CD4-positive, alpha-beta T cell treated with Interleukin-4 for 4 hours (primary cell): ENCODE measurements around the gene RPLP1.

Source experiments
- DNase-seq: peaks from one replicate; pipeline ENCODE4 v3.0.0-alpha.2; 2020

The RPLP1 gene

DNA sequence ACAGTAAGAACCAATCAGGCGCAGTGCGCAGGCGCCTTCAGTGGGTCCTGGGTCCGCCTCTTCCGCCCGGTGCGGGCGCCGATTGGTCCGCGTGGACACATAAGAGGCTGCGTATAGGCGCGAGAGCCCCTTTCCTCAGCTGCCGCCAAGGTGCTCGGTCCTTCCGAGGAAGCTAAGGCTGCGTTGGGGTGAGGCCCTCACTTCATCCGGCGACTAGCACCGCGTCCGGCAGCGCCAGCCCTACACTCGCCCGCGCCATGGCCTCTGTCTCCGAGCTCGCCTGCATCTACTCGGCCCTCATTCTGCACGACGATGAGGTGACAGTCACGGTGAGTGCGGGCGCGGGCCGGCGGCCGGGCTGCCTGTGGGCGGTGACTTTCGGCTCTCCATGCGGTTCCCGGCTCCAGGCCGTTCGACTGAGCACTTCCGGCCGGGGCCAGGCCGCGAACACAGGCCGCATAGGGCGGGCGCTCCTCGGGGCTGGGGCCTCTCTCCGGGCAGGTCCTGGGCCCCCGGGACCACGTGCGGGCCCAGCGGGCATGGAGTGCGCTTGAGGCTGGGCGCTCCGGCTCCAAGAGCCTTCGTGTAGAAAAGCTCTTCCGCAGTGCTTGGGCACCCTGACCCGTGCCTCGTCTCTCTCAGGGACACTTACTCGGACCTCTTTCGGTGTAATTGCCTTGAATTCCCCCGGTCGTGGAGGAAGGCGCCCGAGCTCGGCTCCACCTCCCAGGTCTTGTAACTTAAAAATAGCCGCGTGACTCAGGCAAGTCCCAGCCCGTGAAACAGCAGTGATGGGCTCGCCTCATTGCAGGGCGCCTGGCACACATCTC, at the start of gene RPLP1:
Gene RPLP1, plus strand, starts transcription at position 127 of the 830 bp plus-strand sequence. Its CDS starts 131 bp downstream, at position 258.
- peak; percentile 96 for DNase-seq

DNA sequence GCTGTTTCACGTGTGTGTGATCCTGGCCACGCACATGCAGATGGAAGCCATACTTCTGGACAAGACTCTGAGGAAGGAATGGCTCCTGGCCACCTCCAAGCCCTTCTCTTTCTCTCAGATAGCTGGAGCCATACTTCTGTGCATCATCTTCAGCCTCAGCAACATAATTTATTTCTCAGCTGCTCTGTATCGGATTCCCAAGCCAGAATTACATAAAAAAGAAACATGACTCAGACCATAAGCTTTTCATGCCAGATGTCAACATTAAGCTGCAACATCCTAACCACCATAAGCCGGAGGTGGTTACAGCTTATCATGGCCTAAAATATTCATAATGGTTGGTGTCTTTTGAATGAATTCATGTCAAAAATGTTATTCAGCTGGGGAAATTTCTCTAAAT, 49.0 kb upstream of the RPLP1 start:
- DNase-seq = no peak

DNA sequence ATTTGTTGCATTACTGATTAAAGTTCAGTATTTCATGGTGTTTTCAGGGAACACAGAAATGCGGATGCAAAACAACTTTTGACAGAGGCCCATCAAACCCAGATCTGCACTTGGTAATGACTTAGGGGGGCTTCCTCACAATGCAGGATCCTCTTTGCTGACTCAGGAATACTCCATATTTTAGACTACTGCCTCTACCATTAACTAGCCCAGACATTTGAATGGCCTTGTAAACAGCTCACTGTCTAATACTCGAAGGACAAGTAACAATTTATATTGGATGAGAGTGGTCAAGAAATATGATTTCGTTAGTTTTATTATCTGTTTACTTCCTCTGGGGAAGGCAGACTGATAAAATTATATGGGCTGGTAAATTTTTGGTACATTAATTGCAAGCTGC, 47.5 kb upstream of the RPLP1 start:
- no peak for DNase-seq

DNA sequence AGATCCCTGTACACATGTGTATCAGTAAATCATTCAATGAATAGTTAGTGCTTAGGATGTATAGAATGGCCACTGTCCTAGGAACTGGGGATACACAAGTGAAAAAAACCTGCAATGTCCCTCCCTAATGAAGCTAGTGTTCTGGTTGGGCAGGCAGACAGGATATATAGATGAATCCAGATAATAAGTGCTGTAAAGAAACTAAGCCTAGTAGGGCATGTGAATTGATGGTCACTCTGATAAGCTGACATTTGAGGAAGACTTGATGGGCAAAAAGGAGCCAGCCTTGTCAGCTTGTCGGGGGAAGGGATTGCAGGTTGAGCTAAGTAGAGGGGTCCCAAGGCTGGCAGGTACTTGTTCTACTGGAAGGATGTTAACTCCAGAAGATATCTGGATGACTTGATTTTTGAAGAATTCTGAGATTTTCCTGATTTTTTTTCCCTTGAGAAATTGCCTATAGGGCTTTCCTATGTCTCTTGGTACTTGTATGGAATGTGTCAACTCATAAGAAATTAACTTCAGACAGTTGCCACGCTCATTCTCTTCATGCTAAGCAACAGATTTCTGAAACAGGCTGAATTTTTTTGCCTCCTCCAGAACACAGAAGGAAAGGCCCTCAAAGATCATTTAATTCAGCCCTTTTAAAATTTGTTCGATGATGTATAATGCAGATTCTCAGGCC, 44.8 kb upstream of the RPLP1 start:
- DNase-seq = no peak

DNA sequence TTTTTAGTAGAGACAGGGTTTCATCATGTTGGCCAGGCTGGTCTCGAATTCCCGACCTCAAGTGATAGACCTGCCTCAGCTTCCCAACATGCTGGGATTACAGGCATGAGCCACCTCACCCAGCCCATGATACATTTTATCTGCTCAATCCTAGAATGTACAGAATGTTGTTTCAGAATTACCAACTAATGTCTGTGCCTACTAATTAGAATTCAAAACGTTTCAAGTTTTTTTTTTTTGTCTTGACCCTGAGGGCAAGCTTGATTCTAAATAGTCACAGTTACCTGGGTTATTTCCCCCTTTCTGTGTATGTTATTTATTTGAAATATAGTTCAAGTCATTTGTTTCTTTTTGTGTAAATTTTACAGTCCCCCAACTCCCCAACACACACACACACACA, 43.8 kb upstream of the RPLP1 start:
- no peak for DNase-seq

DNA sequence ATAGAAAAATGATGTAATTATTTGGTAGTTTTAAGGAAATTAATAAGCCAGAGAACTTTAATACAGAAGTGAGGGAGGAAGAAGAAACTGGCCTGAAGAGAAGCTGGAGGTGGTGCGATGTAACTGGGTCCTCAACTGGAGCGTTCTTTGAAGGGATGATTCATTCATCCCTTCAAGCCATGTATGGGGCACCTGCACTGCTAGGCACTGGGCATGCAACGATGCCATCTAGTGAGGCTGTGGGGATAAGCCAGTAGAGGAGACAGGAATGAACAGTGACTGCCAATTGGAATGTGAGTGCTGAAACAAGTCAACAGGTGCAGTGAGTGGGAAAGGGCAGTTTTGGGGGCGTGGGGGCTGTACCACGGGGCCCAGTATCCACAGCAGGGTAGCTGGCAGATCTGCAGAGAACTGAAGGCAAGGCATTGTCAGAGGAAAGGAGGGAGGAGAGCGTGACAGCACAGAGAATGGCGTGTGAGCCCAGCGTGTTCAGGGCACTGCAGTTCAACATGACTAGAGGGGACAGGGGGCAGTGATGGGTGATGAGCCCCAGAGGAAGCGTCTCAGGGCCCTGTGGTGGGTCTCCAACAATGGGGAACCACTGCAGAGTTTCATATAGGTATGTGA, 42.3 kb upstream of the RPLP1 start:
- DNase-seq = no peak

DNA sequence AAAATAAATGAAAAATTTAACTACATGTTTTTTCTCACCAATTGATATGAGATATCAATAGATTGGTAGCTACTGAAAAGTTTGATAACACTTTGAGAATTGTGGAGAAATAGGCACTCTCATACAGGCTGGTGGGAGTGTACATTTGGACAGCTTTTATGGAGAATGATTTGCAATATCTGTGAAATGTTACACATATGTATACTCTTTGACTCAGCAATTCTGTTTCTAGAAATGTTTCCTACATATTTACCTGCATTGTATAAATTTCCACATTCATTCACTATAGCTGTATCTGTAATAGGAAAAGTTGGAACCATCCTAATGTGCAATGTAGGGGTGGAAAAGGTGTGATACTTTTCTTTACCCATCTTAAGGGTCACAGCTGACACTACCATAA, 40.3 kb upstream of the RPLP1 start:
- no peak for DNase-seq

DNA sequence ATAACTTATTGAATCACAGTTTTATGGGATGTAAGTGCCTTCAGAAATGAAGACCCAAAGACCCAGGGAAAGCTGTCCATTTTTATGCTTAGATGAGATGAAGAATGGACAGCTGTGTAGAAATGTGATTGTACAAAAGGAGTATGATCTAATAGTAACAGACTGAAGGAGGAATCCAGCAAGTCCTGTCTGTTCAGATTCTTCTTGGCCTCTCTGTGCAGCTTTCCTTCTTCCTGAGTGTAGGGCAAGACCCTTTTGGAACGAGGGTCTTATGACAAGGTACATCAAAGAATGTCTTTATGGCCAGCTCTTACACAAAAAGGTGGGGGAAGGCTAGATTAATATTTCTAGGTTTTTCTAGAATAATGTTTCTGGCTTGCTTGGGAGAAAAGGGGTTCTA, 39.9 kb upstream of the RPLP1 start:
- no peak for DNase-seq

DNA sequence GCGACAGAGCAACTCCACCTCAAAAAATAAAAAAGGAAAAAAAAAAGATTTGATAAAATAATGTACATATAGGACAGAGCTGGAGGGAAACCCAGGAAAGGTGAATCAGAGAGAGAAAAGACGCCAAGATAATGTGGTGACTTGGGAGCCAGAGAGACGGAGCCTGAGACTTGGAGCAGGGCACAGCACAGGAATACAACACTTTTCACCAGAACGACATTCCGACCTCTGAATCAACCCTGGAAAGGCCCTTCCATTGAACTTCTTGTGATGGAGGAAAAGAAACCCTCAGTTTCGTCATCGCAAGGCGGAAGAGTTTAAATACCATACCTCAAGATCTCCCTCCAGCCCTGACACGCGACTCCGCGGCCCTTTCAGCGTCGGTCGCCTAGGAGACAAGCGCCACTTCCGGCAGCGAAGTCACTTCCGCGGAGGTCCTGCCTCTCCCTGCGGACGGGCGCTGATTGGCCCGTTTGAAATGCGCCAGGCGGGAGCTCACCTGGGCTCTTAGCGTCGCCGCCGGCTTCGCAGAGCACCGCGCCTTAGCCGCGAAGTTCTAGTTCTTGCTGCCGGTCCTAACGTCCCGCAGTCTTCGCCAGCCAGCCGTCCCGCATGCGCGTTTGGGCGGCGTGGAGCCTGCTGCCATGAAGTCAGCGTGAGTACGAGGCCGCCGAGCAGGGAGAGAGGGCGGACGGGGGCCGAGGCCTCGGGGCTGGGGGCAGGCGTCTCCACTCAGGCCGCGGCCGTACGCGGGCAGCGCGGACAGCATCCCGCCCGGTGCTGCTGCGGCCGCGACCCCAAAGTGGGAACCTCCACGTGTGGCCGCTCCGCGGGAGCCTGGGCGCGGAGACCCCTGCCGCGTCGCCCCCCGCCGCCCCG, 38.6 kb upstream of the RPLP1 start, which contains the start of gene KIF23:
Gene KIF23, plus strand, starts transcription at position 528 of the 879 bp plus-strand sequence. Its CDS starts 117 bp downstream, at position 645.
- DNase-seq = peak; percentile 92

DNA sequence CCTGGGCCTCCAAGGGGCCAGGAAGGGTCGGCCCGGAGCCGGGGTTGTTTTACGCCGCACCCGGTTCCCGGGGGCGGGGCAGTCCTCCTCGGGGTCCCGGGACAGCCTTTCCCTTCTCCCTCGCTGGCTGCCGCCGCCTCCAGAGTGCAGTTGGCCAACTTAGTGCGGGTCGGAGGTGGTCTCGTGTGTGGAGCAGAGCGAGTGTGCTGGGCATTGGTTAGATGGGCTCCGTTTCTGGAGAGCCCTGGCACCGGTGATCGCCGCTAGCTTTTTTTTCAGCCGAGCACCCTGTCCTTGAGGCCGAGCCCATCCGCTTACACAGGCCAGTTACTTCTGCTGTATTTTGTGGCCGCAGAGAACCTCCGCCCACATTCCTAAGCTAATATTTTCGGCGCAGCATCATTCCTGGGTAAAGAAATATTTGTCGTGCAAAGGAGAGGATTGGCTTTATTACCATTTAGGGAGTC, 37.9 kb upstream of the RPLP1 start:
- no peak for DNase-seq

DNA sequence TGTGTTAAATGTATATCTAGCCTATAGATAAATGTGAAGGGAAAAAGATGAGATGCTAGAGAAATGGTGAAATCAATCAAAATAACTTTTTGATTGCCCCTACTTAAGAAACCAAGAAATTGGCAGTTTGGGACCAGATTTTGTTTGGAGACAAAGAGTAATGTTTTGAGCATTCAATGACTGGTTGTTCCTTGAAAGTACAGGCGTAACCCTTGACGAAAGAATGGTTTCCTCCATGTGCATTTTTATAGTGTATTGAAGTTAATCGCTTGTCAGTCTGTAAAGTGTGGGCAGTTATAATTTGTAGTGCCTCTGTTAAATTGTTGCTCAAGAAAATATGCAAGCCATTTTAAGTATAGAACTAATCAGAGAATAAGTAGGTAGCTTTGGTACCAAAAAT, 37.2 kb upstream of the RPLP1 start:
- DNase-seq = no peak

DNA sequence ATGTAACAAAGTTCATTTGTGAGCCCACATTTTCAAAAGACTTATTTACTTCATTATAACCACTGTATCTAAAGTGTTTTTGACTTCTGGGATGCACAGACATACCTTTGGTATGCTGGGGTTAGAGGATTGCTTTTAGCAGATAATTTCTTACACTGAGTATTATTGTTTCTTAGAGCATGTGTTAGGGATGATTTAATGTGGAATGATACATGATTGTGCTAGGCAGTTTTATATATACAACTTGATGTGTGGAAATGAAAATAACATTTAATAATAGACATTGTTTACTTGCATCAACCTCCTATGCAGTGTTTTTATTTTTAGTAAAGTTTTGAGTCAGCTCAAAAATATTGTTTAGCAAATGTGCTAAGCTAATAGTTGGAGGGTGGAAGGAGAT, 35.0 kb upstream of the RPLP1 start:
- DNase-seq = no peak

DNA sequence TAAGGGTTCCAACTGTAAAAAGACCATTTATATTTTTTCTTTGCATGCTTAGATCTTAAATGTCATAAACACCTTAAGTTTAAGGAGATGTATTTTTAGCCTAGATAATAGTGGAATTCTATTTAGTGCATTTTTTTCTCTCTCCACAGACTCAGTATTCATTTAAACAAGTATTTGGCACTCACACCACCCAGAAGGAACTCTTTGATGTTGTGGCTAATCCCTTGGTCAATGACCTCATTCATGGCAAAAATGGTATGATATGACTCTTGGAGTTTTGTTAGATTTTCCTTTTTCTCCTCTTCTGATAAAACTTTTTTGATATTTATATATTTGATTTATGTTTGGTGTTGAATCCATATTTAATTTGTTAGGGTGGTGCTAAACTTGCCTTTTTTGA, 31.1 kb upstream of the RPLP1 start:
- DNase-seq = no peak

DNA sequence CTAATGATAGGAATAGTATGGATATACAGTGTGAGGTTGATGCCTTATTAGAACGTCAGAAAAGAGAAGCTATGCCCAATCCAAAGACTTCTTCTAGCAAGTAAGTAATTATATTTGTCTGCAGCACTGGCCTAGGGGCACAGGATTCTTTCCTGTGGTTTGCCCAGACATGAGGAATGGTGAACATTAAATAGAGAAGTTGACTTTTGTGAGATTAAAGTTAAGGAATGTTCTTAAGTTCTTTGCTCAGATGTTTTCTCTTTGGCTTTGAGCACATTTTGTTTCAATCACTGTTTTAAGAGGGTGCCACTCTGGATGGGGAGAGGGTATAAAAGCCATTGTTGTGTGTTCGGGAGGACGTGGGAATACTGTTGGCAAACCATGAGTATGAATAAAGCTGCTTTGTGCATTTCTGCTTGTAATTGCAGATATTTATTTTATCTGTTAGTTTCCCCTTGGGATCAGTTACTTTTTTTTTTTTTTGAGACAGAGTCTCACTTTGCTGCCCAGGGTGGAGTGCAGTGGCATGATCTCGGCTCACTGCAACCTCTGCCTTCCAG, 30.2 kb upstream of the RPLP1 start:
- no peak for DNase-seq

DNA sequence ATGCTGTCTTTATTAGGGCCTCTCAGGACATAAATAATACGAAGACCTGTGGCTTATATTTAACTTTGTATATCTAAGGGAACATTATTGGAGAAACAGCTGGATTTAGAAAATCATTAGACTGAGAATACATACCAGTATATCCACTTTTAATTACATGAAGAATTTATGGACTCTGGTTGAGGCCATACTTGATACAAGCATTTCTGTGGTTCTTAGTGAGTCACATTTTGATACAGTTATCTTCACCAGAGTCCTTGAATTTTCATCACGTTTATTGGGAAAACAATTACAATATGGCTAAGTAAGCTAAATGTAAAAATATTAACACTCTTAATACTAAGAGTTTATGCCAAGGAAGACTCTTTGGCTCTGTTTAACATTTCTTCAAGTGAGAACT, 28.6 kb upstream of the RPLP1 start:
- no peak for DNase-seq

DNA sequence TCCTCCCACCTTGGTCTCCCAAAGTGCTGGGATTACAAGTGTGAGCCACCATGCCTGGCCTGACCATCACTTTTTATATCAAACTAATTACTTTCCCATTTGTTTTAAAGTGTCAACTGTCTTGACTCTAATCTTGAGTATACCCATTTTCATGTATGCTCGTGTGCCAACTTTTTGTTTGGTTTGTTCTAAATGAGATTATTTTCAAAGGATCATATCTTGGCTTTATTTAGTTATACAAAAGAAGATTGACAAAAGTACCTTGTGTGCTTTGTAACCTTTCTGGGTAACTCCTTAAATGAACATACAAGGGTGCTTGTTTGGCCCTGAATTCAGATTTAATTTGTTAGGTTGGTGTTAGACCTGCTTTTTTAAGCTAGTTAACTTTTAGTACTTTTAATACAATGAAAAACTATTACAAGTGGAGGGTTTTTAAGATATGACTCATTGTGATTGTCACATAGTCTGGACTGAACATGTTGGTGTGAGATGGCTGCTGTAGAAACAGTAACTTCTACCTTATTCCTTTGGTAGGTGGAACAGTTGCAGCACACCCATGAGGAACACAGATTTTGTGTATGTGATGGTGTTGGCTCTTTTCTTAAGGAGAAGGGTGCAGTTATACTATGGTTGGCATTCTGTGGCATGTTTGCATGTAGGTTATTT, 27.7 kb upstream of the RPLP1 start:
- DNase-seq = no peak

DNA sequence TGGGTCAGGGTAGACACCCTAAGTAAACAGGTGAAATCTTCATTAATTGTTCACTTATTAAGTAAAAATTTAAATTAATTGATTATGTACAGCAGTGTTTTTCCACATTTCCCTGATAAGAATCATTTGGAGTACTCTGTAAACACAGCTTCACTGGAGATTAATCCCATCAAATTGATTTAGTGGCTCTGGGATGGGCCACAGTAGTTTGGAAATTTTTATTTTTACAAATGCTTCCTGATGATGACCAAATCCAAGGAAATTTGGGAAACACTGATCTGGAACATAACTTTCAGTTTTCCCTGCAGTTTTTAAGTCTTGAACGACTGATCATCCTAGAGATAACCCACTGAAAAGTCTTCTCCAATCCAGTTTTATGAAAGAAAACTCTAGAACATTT, 18.8 kb upstream of the RPLP1 start:
- no peak for DNase-seq

DNA sequence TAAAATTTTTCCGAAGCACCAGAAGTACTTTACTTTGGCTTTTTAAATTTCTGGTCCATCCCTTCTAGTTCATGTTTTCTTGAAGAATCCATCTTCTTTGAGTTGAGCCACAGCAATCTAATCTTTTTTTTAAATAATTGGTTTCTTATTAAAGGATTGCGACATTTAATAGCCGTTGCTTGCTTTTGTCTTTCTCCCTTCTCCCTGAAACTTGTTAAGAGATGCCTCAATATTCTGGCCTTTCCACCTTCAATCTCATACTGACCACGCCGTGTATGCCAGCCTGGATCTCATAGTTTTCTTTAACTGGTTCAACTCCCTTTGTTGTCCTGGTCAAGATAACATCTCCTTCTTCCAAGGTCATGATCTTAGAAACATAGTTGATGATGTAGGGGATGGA, 18.4 kb upstream of the RPLP1 start:
- no peak for DNase-seq

DNA sequence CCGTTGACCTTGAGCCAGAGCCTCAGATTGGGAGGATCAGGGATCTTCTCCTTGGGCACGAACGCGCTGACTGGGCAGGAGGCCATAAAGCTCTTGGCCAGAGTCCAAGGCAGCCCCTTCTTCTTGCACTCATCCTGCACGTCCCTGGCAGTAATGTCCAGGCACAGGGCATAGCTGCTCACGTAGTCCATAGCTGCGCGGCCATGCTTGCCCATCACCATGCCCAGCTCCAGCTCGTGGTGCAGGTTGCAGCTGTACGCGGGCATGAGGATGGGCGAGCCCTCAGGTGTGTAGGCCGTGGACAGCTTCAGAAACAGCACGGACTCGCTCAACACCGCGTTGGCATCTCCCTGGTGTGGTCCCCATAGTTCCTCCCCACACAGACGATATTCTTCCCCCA, 17.9 kb upstream of the RPLP1 start:
- no peak for DNase-seq

DNA sequence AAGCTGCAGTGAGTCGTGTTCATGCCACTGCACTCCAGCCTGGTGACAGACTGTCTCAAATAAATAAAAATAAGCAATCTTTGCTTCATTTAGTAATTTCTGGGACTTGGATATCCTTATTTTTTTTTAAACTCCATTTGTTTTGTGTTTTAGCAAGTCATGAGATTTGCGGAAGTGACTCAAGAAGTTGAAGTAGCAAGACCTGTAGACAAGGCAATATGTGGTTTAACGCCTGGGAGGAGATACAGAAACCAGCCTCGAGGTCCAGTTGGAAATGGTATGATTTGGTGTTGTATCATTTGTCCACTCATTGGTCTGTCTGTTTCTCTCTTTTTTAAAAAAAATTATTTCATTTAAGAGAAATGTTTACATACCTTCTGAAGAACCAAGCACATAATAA, 16.6 kb upstream of the RPLP1 start:
- no peak for DNase-seq

DNA sequence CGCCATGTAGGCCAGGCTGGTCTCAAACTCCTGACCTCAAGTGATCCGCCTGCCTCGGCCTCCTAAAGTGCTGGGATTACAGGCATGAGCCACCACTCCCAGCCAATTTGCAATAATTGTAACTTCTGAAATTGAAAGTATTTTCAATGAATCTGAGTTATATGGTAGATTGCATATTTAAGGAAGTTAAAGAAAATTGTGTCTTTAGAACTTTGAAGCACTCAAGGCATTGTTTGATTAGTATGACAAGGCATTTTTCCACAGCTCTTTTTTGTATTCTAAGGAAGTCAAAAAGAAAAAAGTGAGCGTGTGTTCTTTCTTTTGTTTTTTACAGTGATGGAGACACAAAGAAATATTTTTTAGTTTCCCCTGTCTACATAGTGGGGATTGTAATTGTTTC, 15.7 kb upstream of the RPLP1 start:
- DNase-seq = no peak

DNA sequence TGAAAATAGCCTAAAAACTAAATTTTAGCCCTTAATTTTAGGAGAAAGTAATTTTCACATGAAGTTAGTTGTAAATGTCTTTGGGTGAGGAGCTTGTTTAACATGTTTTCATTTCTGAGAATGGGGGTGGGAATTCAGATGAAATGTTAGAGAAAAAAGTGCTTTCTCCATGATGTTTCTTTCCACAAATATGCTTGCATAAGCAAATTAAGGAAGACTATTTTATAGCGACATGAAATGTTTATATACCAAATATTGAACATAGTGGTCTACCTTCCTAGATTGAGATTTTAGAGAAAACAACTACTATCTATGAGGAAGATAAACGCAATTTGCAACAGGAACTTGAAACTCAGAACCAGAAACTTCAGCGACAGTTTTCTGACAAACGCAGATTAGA, 13.0 kb upstream of the RPLP1 start:
- DNase-seq = no peak
